Cardiac fibroblast (primary cell): ENCODE data around the gene KLB.
A peak's percentile ranks its signal among the peaks of the same experiment; 100 is the strongest.

Experiments used
- DNase-seq, 2 donors: peaks; one replicate each; pipeline versions ENCODE4 v3.0.0 to v3.0.0-alpha.2; 2010; ENCODE audit warnings: low read depth in 2 of 2
- H3K4me3 ChIP-seq, 2 donors: replicated peaks in 1 of 2; 1 replicate in 1 of 2; 2 replicates in 1 of 2; pipeline ENCODE4 v1.5.1; 2011; ENCODE audit warnings: low read depth in 2 of 2, low read length in 2 of 2, mild to moderate bottlenecking in 2 of 2, moderate library complexity in 1 of 2
- CTCF ChIP-seq: IDR thresholded peaks from one replicate; pipeline ENCODE4 v1.5.1; 2011; ENCODE audit warnings: low read depth, mild to moderate bottlenecking, low read length, inconsistent platforms

Gene KLB

GRCh38 chr4:39494354-39494753, 87.6 kb downstream of the KLB start:
- no peak for DNase-seq
- H3K4me3 ChIP-seq = no peak overlapping the region
- TF ChIP-seq CTCF = no peak

- DNase-seq = peak; percentile 22 to 23
- TF ChIP-seq CTCF = no peak
- H3K4me3 ChIP-seq = no peak overlapping the region
Observed at GRCh38 chr4:39495446-39496213, 88.9 kb downstream of the KLB start.

GRCh38 chr4:39497909-39498726, 91.4 kb downstream of the KLB start:
- H3K4me3 ChIP-seq = no peak overlapping the region
- no peak for DNase-seq
- no peak for TF ChIP-seq CTCF

GRCh38 chr4:39498727-39499020, 91.9 kb downstream of the KLB start:
- TF ChIP-seq CTCF = no peak
- no peak for DNase-seq
- no peak overlapping the region for H3K4me3 ChIP-seq
